DMS114 treated with DMSO at 0.1 percent for 48 hours (cell line): ENCODE data around the gene BCAS3.

Source experiments
- DNase-seq: peaks from one replicate; lab custom pipeline; 2025; ENCODE audit not compliant: unreplicated experiment; lab: John Stamatoyannopoulos, UW

Gene BCAS3

DNA sequence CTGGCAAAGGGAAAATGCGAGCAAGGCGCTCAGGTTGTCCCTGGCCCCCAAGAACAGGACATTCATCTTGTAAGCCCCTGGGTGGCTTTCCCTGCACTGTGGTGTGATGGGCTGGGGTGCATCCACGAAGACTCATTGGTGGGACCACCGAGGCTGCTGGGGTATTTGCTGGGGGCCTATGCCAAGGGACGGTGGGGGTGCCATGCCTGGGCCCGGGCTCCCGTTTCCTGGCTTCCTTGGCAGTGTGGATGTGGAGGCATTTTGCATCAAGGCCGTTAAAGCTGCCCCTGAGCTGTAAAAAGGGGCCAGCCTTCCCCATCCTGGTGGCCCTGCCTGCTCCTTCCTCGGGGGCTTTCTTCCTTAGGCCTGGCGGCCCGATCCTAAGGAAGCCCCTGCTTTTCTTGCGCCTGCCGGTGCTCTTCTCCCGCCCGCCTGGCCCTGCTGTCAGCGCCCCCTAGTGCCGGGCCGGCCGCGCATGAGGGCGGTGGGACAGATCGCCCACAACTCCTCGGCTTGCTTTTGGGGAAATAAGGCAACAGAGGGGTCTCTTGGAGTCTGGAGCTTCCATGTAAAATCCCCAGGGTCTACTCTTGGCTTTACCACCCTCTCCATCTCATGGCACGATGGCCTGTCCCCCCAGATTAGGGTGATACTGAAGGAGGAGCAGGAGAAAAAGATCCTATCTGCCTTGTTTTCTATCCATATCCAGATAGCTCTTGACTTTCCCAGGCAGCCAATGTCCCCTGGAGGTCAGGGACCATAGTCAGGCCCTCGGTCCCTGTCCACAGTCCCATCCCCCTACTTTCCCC is 712.2 kb downstream of the BCAS3 start:
- no peak for DNase-seq

DNA sequence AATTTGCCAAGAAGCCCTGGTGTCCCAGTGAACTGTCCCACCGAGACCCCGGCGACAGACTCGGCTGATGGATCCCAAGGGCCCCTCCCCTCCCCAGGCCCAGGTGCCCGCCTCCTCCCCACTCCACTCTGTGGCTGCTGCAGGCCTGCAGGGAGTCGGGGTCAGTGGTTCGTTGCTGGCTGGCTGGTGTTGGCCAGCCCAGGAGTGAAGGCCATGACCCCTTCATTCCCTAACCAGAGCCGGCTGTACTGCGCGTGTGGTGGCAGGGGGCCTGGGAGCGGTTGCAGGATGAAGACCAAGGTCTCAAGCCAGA is 712.8 kb downstream of the BCAS3 start:
- no peak for DNase-seq

DNA sequence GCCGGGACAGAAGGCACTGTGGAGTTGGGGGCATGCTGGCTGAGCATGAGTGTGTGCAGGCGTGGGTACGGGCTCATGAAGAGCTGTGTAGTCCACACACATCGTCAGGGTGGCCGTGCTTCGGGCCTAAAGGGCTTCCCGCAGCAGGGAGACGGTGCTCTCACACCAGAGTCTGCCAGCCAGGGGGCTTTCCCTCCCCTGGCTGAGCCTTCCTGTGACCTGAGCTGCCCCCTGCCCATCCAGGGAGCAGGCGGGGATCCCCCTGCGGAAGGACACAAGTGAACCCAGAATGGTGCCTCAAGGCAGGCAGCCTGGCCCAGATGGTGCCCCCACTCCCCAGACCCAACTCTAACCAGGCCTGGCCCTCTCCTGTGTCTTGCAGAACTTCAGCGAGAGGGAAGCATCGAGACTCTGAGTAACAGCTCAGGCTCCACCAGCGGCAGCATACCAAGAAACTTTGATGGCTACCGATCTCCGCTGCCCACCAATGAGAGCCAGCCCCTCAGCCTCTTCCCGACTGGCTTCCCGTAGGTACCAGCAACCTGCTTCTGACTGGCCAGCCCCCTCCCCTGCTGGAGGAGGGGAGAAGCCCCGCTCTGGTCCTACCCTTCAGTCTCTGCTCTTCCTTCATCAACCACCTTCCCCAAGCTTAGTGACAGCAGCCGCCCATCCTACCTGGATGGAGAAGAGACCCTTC is 714.1 kb downstream of the BCAS3 start:
- no peak for DNase-seq

DNA sequence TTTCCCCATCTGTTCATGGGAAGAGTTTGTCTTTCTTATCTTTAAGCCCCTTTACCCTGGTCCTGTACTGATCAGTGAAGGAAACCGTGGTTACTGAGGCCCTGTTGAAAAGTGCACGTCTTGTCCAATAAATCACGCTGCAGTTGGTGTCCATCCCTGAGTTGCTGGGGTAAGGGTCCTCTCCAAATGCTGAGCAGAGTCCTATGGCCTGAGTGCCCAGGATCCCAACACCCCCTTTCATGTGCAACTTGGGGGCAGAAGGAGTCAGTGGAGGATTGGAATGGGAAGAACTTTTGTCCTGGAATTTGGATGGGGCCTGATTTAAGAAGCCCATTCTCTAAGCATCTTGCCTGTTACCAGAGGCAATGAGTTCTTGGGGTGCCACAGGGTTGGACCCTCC is 715.0 kb downstream of the BCAS3 start:
- no peak for DNase-seq

DNA sequence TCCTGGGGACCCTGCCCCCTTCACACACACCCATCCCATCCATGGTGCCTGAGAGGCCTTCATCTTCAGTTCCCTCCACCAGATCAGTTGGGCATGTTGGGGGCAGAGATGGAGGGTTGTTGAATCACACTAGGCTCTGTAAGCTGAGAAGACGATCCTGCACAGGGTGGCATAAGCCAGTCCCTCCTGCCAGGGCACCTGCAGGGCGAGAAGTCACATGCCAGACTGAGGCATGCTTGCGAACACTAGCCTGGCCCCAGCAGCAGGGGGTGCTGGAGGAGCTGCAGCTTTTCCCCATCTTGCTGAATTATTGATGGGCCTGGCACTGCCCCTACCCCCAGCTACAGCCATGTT is 715.9 kb downstream of the BCAS3 start:
- DNase-seq = no peak

DNA sequence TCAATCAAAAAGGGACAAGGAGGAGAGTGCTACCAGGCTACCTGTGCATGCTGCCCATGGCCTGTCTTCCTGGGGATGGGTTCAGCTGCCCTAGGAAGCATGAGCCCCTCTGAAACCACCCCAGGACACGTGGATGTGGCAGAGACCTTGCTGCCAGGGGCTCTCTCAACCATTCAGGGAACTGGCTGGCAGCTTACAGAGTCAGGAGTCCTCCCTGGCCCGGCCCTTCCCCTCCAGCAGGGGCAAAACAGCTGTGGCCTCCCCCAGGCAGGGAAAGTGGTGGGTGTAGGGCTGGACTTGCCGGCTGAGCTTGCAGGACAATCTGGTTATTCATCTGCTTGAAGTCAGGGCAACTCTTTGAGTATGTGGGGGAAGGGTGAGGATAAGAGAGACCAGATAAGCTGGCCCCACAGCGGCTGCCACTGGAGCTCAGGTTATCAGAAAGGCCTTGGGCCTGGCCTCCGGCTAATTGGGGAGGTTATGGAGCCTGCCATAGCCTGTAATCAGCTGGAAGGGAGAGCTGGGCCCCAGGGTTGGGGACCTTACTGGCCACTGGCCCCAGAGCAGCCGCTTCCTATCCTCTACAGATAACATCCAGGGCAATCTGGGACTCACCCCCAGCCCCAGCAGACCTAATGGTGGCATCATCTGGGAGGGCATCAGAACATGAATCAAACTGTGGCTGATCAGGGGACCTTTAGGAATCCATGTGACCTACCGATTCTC is 716.4 kb downstream of the BCAS3 start:
- no peak for DNase-seq

DNA sequence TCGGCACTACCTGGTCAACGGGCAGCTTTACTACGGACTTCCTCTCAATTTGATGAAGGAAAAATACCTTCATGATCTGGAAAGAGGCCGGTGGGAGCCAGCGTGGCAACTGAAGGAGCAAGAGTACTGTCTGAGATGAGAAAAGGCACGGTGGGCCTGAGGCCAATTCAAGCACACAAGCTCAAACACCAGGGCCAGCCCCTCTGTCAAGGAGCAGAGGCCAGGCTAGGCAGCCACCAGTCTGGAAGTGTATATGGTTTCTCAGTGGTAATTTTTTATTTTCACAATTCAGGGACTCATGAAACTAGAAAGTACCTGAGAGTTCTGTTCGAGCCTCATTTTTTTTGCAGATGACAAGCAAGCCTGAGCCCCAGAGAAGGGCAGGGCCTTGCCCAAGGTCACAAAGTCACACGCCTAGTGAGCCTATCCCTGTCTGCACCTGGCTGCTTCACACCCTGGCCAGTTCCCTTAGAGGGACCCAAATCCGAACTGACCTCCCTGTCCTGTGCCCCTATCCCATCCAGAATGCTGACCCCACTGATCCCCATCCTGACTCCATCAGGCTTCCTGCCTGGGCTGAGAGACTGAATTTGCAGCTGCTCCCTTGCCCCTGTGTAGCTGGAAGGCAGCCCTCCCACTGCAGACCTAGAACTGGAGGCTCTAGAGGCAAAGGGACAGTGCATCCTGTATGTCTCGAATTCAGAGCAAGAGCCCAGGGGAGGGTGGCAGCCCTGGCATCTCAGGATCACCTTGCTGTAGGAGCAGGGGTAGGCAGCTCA is 717.2 kb downstream of the BCAS3 start:
- DNase-seq = no peak

DNA sequence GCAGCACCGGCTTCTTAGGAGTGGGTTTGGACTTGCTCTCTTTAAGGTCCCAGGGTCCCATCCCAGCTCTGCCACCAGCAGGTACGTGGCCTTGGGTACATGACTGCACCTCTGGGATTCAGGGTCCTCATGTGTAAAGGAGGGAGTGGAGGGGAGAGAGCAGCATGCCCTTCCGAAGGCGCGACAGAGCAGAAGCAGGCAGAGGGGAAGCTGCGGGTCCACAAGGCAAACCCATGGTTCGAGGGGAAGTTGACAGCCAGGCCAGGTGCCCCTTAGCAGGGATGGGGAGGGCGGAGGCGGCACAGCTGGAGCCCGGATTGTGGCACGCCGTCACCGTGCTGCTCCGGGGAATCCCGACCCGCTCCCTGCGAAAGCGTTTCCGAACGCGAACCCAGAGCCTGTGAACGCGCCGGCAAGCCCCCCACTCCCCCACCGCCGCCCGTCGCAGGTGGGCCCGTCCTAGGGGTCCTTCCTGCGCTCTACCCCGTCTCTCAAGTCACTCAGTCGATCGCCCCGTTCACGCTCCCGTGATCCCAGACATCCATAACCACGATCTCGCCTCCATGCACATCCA is 717.8 kb downstream of the BCAS3 start:
- no peak for DNase-seq

DNA sequence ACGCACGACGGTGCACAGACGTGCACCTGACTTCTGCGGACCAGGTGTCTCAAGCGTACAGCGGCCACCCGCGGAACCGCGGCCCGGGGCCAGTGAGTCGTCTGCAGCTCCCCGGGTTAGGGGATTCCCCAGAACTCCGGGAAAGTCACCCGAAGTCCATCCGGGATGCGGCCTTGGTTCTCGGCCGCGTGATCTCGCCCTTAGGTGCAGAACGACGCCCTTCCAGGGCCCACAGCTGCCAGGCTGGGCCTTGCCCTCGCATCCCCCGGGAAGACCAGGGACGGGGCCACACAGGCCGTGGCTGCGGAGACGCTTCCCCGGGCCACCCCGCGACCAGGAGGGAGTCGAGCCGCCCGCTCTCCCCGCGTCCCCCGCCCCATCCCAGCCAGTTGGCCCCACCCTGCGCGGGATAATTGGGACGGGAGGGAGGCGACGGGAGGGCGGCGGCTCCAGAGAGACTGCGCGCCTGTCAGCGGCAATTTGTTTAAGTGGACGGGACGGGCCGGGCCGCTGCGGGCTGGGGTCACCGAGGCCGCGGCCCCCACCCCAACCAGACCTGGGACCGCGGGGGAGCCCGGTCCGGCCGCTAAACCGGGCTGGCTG is 718.4 kb downstream of the BCAS3 start:
- no peak for DNase-seq

DNA sequence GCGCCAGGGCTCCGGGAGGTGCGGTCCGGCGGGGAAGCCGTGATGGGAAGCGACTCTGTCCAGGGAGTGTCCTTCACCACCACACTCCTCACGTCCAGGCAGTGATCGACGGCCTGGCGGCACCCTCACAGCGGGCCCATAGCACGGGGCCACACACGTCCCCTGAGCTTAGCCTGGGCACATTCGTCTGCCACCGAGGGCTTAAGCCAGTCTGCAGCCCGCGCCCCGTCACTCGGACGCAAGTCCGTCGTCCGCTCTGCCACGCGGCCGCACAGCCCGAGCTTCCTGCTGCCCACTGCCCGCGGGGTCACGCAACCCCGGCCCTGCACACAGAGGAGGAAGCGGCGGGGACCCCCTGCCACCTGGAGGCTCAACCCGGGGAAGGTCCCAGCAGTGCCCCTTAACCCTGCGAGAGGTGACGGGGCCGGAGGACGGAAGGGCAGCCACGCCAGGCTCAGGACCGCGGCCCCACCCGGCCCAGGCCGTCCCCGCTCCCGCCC is 719.0 kb downstream of the BCAS3 start:
- DNase-seq = no peak

DNA sequence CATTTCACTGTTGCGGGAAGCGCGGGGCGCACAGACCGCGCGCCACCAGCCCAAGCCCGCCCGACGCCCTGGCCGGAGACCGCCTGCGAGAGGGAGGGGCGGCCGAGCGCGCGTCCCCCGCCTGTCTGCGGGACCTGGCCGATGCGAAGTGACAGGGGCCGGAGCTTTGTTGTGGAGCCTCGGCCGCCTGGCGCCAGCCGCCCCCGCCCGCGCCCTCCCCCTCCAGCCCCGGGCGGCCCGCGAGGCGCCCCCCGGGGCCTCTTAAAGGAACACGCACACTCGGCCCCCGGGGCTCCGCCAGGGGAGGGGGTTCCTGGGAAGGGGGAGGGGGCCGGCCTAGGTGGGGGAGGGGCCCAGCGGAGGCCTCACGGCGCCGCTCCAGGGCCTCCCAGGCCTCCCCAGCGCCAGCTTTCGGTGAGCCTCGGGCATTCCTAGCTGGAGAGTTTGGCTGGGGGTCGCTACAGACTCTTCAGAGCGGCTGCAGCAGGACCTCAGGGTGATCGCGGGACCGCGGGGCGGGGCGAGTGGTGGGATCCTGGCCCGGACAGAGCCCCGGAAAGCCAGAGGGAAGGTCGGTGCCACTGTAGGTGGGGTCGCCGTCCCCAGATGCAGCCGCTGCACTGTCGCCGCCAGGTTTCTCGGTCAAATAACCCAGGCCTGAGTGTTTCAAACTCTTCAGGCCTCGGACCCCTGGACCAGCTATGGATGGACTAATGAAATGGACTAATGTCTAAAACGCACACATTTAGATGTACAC is 719.6 kb downstream of the BCAS3 start:
- DNase-seq = no peak

DNA sequence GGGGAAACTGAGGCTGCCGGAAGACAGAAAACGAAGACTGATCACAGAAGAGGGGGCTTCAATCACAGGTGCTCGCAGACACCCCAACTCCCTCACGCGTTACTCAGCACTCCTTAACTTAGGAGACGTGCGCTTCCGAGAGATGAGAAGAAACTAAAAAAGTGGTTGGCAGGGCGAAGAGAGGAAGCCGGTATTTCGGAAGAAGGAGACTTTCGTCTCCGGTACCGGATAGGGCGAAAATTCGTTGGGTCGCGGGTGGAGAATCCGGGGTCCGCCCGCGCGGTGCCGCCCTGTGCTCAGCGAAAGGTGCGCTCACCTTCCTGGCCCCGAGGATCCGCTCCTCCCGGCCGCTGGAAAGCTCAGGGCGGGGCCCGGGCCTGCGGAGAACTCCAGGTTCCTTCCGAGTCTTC is 721.1 kb downstream of the BCAS3 start:
- no peak for DNase-seq

DNA sequence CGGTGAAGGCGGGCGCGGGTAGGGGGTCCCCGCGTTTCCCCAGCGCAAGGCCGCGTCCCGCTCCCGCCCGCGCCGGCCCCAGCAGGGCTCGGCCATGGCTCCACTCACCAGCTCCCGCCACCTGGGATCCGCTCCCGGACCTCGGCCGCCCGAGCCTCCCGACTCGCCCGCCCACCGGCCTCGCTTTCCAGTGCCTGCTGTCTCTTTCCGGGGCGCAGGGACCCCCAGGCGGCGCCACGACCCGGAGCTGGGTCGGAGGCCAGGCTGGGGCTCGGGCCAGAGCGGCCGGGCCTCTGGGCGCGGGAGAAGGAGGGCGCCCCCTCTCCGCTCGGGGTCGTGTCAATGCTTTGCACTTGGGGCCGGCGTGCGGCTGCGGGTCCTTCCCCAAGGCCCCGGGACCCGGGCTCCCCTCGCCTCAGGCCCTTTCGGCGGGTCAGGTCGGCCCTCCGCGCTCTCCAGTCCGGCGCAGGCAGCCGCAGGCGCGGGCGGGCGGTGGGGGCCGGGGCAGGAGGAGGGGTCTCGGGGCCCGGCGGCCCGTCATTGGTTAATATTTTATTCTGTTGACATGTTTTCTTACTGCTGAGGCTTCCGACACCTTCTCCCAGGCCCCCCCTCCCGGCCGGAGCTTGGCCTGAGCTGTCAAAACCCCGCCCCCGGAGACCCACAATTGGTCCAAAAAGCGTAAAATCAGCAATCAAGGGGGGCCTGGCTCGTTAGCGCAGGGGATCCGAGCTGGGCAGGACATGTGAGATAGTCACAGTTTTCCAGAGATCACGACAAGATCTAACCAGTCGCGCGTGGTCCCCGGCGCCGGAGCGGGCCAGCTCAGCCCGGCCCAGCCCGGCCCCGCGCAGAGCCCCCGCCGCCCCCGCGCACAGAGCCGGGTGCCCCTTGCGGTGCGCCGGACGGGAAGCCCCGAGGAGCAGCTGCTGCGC is 721.7 kb downstream of the BCAS3 start, which contains the start of gene TBX2:
TBX2 (plus strand) TSS at position 713 of the 935 bp plus-strand sequence. CDS start 334 bp downstream, outside the sequence.
- peak; percentile 79 for DNase-seq

DNA sequence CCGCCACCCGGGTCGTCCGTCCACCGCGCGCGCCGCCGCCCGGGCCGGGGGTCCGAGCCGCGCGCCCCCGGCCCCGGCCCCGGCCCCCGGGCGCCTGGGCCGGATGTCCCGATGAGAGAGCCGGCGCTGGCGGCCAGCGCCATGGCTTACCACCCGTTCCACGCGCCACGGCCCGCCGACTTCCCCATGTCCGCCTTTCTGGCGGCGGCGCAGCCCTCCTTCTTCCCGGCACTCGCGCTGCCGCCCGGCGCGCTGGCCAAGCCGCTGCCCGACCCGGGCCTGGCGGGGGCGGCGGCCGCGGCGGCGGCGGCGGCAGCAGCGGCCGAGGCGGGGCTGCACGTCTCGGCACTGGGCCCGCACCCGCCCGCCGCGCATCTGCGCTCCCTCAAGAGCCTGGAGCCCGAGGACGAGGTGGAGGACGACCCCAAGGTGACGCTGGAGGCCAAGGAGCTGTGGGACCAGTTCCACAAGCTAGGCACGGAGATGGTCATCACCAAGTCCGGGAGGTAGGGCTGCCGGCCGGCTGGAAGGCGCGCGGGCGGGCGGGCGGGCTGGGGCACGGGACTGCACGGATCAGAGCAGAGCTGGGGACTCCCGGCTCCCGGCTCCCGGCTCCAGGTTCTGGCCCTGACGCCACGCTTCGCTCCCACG is 722.5 kb downstream of the BCAS3 start:
- no peak for DNase-seq

DNA sequence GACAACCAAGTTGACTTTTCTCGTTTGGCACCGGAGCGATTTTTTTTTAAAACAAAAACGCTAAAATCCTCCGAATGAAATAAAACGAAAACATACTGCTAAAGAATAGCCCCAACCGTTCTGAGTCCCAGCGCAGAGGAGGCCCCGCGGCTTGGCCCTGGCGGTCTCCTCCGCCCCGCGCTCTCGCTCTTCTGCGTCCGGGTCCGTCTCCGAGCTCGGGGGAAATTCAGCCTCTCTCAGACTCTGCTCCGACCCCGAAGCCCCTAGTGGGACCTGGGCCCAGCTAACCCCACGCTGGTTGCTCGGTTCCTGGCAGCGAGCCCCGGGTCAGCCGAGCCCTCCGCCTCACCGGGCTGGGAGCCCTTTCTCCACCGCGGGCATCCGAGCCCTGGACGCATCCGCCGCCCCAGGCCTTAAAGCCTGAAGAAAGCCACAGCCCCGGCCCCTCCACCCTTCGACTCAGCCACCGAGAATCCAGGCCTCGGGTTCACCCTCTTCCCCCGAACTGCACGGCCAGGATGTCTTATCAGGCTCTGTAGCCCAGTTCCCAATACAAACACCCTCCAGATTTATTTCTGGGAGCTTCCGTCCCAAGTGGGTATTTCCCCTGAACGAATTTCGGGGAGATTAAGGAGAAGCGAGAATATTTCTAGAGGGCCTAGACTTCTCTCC is 723.2 kb downstream of the BCAS3 start:
- DNase-seq = no peak

DNA sequence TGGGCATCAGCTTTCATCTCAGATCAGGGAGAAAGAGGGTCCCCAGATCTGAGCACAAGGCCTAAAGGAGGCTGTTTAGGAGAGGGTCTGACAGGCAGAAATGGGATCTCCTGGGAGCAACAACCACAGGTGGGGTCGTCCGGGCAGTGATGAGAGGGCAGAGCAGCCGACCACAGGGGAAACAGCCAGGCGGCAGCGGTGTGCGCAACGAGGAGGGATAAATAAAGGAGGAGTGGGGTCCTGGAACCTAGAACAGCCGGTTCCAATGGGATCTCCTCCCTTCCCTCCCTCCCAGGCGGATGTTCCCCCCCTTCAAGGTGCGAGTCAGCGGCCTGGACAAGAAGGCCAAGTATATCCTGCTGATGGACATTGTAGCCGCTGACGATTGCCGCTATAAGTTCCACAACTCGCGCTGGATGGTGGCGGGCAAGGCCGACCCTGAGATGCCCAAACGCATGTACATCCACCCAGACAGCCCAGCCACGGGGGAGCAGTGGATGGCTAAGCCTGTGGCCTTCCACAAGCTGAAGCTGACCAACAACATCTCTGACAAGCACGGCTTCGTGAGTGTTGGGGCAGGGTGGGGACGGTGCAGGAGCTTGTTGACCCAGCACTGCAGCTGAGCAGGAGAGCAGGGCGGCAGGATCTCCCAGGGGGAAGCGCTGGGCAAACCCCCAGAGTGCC is 723.9 kb downstream of the BCAS3 start:
- no peak for DNase-seq

DNA sequence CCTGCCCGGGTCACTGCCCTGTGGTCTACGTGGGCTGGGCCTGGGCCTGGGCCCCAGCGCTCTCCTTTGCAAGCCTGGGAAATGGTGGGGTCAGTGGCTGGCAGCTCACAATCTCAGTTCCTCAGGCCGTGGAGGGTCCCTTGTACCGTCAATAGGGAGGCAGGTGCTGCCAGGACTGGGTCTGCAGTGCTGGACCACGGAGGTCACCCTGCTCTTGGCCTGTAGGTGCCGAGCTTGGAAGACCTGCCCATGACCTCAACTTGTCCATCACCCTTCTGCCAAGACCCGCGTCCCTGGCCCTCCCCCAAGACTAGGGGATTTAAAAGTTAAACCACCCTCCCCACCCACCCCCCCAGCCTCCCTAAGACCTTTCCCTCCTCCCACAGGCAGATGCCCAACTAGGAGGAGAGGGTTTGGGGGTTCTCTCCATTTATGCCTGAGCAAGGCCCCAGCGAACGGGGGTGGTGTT is 724.5 kb downstream of the BCAS3 start:
- DNase-seq = no peak
